Measurements from ENCODE around the gene NAA35.

- TF ChIP-seq POLR2AphosphoS5 (IDR thresholded peaks at IDR 0.05; ENCODE audit: low read depth) (no peak), CTCF (conservative IDR thresholded peaks at IDR 0.05; ENCODE audit: low read depth in 2 of 2) (no peak), ZNF331 (CRISPR knock-in tag; IDR thresholded peaks at IDR 0.05; ENCODE audit: low read depth) (no peak), REST (IDR thresholded peaks at IDR 0.05; ENCODE audit: unreplicated experiment) (no peak)
These were observed 128.4 kb downstream of the NAA35 start for GRCh38 chr9:86069206-86069869.

Data from GM23338 (cell line).